HEK293 (cell line): ENCODE results near the gene FUNDC1.

Source experiments
- BCL11B ChIP-seq: fragments of 450-650 bp; formaldehyde crosslinking; IDR thresholded peaks from 2 replicates; pipeline ENCODE4 v1.5.1; 2016; ENCODE audit warnings: low read depth, missing biosample characterization, missing genetic modification characterization
- FEZF1 ChIP-seq: fragments of 450-650 bp; formaldehyde crosslinking; IDR thresholded peaks from 2 replicates; pipeline ENCODE4 v1.5.1; 2016; ENCODE audit warnings: missing biosample characterization, missing genetic modification characterization
- IKZF3 ChIP-seq: fragments of 450-650 bp; IDR thresholded peaks from 2 replicates; pipeline ENCODE4 v1.5.0; 2018; ENCODE audit warnings: missing biosample characterization, mild to moderate bottlenecking, missing genetic modification characterization, moderate library complexity
- KLF7 ChIP-seq: fragments of 450-650 bp; formaldehyde crosslinking; IDR thresholded peaks from 2 replicates; pipeline ENCODE4 v1.5.1; 2016; ENCODE audit warnings: missing biosample characterization, missing genetic modification characterization, borderline replicate concordance
- SCRT1 ChIP-seq: fragments of 450-650 bp; formaldehyde crosslinking; IDR thresholded peaks from 2 replicates; pipeline ENCODE4 v1.5.1; 2016; ENCODE audit warnings: missing biosample characterization, missing genetic modification characterization, borderline replicate concordance
- SCRT2 ChIP-seq: fragments of 450-650 bp; formaldehyde crosslinking; IDR thresholded peaks from 2 replicates; pipeline ENCODE4 v1.5.1; 2016; ENCODE audit warnings: missing biosample characterization, missing genetic modification characterization
- YY2 ChIP-seq: fragments of 450-650 bp; formaldehyde crosslinking; IDR thresholded peaks from 2 replicates; pipeline ENCODE4 v1.5.1; 2016; ENCODE audit warnings: missing biosample characterization, missing genetic modification characterization
- ZNF121 ChIP-seq: fragments of 450-650 bp; formaldehyde crosslinking; IDR thresholded peaks from 2 replicates; pipeline ENCODE4 v1.5.1; 2016; ENCODE audit warnings: missing biosample characterization, missing genetic modification characterization
- ZNF146 ChIP-seq: fragments of 450-650 bp; formaldehyde crosslinking; IDR thresholded peaks from 2 replicates; pipeline ENCODE4 v1.5.1; 2016; ENCODE audit warnings: missing biosample characterization, missing genetic modification characterization
- ZNF202 ChIP-seq: fragments of 450-650 bp; formaldehyde crosslinking; IDR thresholded peaks from 2 replicates; pipeline ENCODE4 v1.5.1; 2016; ENCODE audit warnings: missing biosample characterization, missing genetic modification characterization, borderline replicate concordance
- ZNF211 ChIP-seq: fragments of 450-650 bp; formaldehyde crosslinking; IDR thresholded peaks from 2 replicates; pipeline ENCODE4 v1.5.1; 2016; ENCODE audit warnings: low read depth, missing biosample characterization, missing genetic modification characterization
- ZNF223 ChIP-seq: fragments of 450-650 bp; formaldehyde crosslinking; IDR thresholded peaks from 2 replicates; pipeline ENCODE4 v1.5.1; 2016; ENCODE audit warnings: missing biosample characterization, missing genetic modification characterization
- ZNF274 ChIP-seq, 2 experiments: fragments of 200-500 bp in 1 of 2; fragments of 450-650 bp in 1 of 2; sonication (Bioruptor generic) in 1 of 2; formaldehyde crosslinking in 1 of 2; IDR thresholded peaks; 2 replicates each; pipeline versions ENCODE4 v1.5.1 to v1.6.1; 2014 to 2016; ENCODE audit warnings: borderline replicate concordance in 1 of 2, inconsistent platforms in 1 of 2, low read length in 1 of 2, missing biosample characterization in 1 of 2, missing genetic modification characterization in 1 of 2
- ZNF350 ChIP-seq: fragments of 450-650 bp; formaldehyde crosslinking; IDR thresholded peaks from 2 replicates; pipeline ENCODE4 v1.5.0; 2017; ENCODE audit warnings: missing biosample characterization, mild to moderate bottlenecking, missing genetic modification characterization
- ZNF433 ChIP-seq: fragments of 450-650 bp; formaldehyde crosslinking; IDR thresholded peaks from 2 replicates; pipeline ENCODE4 v1.5.1; 2016; ENCODE audit warnings: missing biosample characterization, missing genetic modification characterization, low read depth
- ZNF529 ChIP-seq: fragments of 450-650 bp; formaldehyde crosslinking; IDR thresholded peaks from 2 replicates; pipeline ENCODE4 v1.5.1; 2017; ENCODE audit warnings: missing genetic modification characterization, missing biosample characterization; ENCODE audit not compliant: insufficient replicate concordance
- ZNF561 ChIP-seq: fragments of 450-650 bp; IDR thresholded peaks from 2 replicates; pipeline ENCODE4 v1.5.1; 2018; ENCODE audit warnings: missing biosample characterization, missing genetic modification characterization, borderline replicate concordance
- ZNF585B ChIP-seq: fragments of 450-650 bp; formaldehyde crosslinking; IDR thresholded peaks from 2 replicates; pipeline ENCODE4 v1.5.1; 2016; ENCODE audit warnings: missing biosample characterization, missing genetic modification characterization
- ZNF596 ChIP-seq: fragments of 450-650 bp; IDR thresholded peaks from 2 replicates; pipeline ENCODE4 v1.5.0; 2018; ENCODE audit warnings: missing biosample characterization, mild to moderate bottlenecking, missing genetic modification characterization, moderate library complexity
- ZNF623 ChIP-seq: fragments of 450-650 bp; formaldehyde crosslinking; IDR thresholded peaks from 2 replicates; pipeline ENCODE4 v1.5.1; 2016; ENCODE audit warnings: missing biosample characterization, missing genetic modification characterization
- ZNF664 ChIP-seq: fragments of 450-650 bp; formaldehyde crosslinking; IDR thresholded peaks from 2 replicates; pipeline ENCODE4 v1.5.1; 2016; ENCODE audit warnings: missing biosample characterization, missing genetic modification characterization
- ZNF837 ChIP-seq: fragments of 450-650 bp; formaldehyde crosslinking; IDR thresholded peaks from 2 replicates; pipeline ENCODE4 v1.5.1; 2016; ENCODE audit warnings: missing biosample characterization, missing genetic modification characterization
- TF ChIP-seq, protein P1 (sequence below): fragments of 450-650 bp; formaldehyde crosslinking; IDR thresholded peaks from 2 replicates; pipeline ENCODE4 v1.5.1; 2016; ENCODE audit warnings: missing biosample characterization, missing genetic modification characterization, borderline replicate concordance
- TF ChIP-seq, protein P2 (sequence below): fragments of 450-650 bp; formaldehyde crosslinking; IDR thresholded peaks from 2 replicates; pipeline ENCODE4 v1.5.1; 2016; ENCODE audit warnings: missing biosample characterization, missing genetic modification characterization, borderline replicate concordance
- TF ChIP-seq, protein P3 (sequence below): fragments of 450-650 bp; formaldehyde crosslinking; IDR thresholded peaks from 2 replicates; pipeline ENCODE4 v1.5.1; 2016; ENCODE audit warnings: missing biosample characterization, missing genetic modification characterization
- TF ChIP-seq, protein P4 (sequence below): fragments of 450-650 bp; formaldehyde crosslinking; IDR thresholded peaks from 2 replicates; pipeline ENCODE4 v1.5.1; 2016; ENCODE audit warnings: missing biosample characterization, missing genetic modification characterization
- TF ChIP-seq, protein P5 (sequence below): fragments of 450-650 bp; formaldehyde crosslinking; conservative IDR thresholded peaks from 2 replicates; pipeline ENCODE4 v1.5.1; 2016; ENCODE audit warnings: low read depth, missing biosample characterization, missing genetic modification characterization

The FUNDC1 gene

DNA sequence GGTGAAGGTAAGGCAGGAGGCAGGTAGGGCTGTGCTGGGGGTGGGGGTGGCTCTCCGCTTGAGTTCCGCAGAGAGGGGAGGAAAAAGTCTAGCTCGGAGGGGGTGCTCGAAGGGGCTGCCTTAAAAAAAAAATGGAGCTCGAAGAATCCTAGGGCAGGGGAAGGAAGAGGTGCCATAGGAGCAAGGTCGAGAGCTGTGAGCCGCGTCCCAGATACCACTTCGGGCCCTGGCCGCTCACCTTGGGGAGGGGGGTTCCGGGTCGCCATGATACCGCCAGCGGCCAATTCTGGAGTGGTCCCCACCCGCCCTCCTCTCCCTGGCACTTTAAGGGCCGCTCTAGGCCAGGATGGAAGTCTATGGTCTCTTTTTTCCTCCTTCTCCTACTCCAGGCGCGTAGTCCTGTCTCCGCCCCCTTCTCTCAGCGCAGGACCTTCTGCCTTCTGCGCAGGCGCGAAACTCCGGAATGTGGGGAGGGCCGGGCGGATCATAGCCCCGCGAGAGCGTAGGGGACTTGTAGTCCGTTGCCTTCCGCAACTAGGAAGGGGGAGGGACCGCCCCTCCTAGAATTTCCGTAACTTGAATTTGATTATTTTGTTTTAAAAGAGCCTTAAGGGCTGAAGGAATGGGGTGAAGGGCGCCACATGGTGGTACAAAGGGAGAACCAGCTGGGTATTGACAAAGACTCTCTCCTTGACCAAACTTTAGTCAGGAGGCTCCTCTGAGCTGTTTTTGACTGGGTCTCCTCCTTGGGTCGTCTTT, at the start of gene FUNDC1 (continued):
- TF ChIP-seq, protein P1, sequence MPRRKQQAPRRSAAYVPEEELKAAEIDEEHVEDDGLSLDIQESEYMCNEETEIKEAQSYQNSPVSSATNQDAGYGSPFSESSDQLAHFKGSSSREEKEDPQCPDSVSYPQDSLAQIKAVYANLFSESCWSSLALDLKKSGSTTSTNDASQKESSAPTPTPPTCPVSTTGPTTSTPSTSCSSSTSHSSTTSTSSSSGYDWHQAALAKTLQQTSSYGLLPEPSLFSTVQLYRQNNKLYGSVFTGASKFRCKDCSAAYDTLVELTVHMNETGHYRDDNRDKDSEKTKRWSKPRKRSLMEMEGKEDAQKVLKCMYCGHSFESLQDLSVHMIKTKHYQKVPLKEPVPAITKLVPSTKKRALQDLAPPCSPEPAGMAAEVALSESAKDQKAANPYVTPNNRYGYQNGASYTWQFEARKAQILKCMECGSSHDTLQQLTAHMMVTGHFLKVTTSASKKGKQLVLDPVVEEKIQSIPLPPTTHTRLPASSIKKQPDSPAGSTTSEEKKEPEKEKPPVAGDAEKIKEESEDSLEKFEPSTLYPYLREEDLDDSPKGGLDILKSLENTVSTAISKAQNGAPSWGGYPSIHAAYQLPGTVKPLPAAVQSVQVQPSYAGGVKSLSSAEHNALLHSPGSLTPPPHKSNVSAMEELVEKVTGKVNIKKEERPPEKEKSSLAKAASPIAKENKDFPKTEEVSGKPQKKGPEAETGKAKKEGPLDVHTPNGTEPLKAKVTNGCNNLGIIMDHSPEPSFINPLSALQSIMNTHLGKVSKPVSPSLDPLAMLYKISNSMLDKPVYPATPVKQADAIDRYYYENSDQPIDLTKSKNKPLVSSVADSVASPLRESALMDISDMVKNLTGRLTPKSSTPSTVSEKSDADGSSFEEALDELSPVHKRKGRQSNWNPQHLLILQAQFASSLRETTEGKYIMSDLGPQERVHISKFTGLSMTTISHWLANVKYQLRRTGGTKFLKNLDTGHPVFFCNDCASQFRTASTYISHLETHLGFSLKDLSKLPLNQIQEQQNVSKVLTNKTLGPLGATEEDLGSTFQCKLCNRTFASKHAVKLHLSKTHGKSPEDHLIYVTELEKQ (tag by site-specific recombination) = no peak
- TF ChIP-seq ZNF433 (tag by site-specific recombination) (no peak), ZNF202 (no peak), KLF7 (tag by site-specific recombination) (peak; percentile 55; the same call in 1 of the 2 replicates), ZNF529 (no peak), SCRT2 (tag by site-specific recombination) (no peak), FEZF1 (tag by site-specific recombination) (no peak), ZNF664 (tag by site-specific recombination) (no peak), BCL11B (tag by site-specific recombination) (no peak), ZNF585B (no peak), ZNF274 (IDR thresholded peaks at IDR 0.05; ENCODE audit: low read length) (no peak), ZNF274 (tag by site-specific recombination; IDR thresholded peaks at IDR 0.05; ENCODE audit: borderline replicate concordance) (no peak), SCRT1 (tag by site-specific recombination) (no peak), ZNF596 (tag by site-specific recombination) (no peak), ZNF121 (tag by site-specific recombination) (no peak), ZNF223 (no peak), ZNF623 (no peak), ZNF350 (no peak), ZNF211 (tag by site-specific recombination) (no peak), ZNF561 (0 out of 2 replicates have a peak, but pooled peaks have one; percentile 41), ZNF146 (tag by site-specific recombination) (no peak), YY2 (tag by site-specific recombination) (no peak), IKZF3 (peak; percentile 93), ZNF837 (no peak)
- TF ChIP-seq, protein P2, sequence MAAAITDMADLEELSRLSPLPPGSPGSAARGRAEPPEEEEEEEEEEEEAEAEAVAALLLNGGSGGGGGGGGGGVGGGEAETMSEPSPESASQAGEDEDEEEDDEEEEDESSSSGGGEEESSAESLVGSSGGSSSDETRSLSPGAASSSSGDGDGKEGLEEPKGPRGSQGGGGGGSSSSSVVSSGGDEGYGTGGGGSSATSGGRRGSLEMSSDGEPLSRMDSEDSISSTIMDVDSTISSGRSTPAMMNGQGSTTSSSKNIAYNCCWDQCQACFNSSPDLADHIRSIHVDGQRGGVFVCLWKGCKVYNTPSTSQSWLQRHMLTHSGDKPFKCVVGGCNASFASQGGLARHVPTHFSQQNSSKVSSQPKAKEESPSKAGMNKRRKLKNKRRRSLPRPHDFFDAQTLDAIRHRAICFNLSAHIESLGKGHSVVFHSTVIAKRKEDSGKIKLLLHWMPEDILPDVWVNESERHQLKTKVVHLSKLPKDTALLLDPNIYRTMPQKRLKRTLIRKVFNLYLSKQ (tag by site-specific recombination) = no peak
- TF ChIP-seq, protein P3, sequence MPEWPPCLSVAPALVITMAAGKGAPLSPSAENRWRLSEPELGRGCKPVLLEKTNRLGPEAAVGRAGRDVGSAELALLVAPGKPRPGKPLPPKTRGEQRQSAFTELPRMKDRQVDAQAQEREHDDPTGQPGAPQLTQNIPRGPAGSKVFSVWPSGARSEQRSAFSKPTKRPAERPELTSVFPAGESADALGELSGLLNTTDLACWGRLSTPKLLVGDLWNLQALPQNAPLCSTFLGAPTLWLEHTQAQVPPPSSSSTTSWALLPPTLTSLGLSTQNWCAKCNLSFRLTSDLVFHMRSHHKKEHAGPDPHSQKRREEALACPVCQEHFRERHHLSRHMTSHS = no peak
- TF ChIP-seq, protein P4, sequence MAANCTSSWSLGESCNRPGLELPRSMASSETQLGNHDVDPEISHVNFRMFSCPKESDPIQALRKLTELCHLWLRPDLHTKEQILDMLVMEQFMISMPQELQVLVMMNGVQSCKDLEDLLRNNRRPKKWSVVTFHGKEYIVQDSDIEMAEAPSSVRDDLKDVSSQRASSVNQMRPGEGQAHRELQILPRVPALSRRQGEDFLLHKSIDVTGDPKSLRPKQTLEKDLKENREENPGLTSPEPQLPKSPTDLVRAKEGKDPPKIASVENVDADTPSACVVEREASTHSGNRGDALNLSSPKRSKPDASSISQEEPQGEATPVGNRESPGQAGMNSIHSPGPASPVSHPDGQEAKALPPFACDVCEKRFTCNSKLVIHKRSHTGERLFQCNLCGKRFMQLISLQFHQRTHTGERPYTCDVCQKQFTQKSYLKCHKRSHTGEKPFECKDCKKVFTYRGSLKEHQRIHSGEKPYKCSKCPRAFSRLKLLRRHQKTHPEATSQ (tag by site-specific recombination) = no peak; the same call in 1 of the 2 replicates
- TF ChIP-seq, protein P5, sequence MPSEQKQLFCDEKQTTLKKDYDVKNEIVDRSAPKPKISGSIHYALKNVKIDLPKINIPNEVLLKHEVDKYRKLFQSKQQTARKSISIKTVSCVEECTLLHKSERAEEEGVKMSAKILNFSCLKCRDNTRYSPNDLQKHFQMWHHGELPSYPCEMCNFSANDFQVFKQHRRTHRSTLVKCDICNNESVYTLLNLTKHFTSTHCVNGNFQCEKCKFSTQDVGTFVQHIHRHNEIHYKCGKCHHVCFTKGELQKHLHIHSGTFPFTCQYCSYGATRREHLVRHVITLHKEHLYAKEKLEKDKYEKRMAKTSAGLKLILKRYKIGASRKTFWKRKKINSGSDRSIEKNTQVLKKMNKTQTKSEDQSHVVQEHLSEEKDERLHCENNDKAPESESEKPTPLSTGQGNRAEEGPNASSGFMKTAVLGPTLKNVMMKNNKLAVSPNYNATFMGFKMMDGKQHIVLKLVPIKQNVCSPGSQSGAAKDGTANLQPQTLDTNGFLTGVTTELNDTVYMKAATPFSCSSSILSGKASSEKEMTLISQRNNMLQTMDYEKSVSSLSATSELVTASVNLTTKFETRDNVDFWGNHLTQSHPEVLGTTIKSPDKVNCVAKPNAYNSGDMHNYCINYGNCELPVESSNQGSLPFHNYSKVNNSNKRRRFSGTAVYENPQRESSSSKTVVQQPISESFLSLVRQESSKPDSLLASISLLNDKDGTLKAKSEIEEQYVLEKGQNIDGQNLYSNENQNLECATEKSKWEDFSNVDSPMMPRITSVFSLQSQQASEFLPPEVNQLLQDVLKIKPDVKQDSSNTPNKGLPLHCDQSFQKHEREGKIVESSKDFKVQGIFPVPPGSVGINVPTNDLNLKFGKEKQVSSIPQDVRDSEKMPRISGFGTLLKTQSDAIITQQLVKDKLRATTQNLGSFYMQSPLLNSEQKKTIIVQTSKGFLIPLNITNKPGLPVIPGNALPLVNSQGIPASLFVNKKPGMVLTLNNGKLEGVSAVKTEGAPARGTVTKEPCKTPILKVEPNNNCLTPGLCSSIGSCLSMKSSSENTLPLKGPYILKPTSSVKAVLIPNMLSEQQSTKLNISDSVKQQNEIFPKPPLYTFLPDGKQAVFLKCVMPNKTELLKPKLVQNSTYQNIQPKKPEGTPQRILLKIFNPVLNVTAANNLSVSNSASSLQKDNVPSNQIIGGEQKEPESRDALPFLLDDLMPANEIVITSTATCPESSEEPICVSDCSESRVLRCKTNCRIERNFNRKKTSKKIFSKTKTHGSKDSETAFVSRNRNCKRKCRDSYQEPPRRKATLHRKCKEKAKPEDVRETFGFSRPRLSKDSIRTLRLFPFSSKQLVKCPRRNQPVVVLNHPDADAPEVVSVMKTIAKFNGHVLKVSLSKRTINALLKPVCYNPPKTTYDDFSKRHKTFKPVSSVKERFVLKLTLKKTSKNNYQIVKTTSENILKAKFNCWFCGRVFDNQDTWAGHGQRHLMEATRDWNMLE (tag by site-specific recombination) = peak; percentile 42; the same call in 1 of the 2 replicates
